HG03045 (cell line): ENCODE results near the gene ADRA2A.

Experiments used
- ATAC-seq: cut with Tn5 transposase; IDR thresholded peaks from one replicate; pipeline ENCODE4 v1.9.1; 2021; ENCODE audit warnings: mild to moderate bottlenecking, moderate library complexity; ENCODE audit not compliant: unreplicated experiment

The ADRA2A gene

GRCh38 chr10:111109501-111110242, 32.8 kb downstream of the ADRA2A start:
- no peak for ATAC-seq

GRCh38 chr10:111110771-111111170, 33.9 kb downstream of the ADRA2A start:
- no peak for ATAC-seq

- ATAC-seq: no peak
These were observed 35.5 kb downstream of the ADRA2A start for GRCh38 chr10:111112333-111112732.

GRCh38 chr10:111113238-111113960, 36.6 kb downstream of the ADRA2A start:
- no peak for ATAC-seq

GRCh38 chr10:111113961-111114757, 37.3 kb downstream of the ADRA2A start:
- ATAC-seq: no peak

- no peak for ATAC-seq
These were observed 38.1 kb downstream of the ADRA2A start for GRCh38 chr10:111114758-111115500.

GRCh38 chr10:111116211-111116610, 39.4 kb downstream of the ADRA2A start:
- ATAC-seq: no peak

GRCh38 chr10:111116762-111117445, 40.1 kb downstream of the ADRA2A start:
- no peak for ATAC-seq

- ATAC-seq: no peak
These were observed 40.9 kb downstream of the ADRA2A start for GRCh38 chr10:111117528-111118277.

- no peak for ATAC-seq
These were observed 41.9 kb downstream of the ADRA2A start for GRCh38 chr10:111118758-111119157.

GRCh38 chr10:111119637-111120036, 42.8 kb downstream of the ADRA2A start:
- ATAC-seq: no peak

- no peak for ATAC-seq
These were observed 45.3 kb downstream of the ADRA2A start for GRCh38 chr10:111122127-111122526.

GRCh38 chr10:111123883-111124282, 47.1 kb downstream of the ADRA2A start:
- ATAC-seq: no peak

- ATAC-seq: no peak
These were observed 48.3 kb downstream of the ADRA2A start for GRCh38 chr10:111125102-111125501.

- ATAC-seq: no peak
These were observed 49.2 kb downstream of the ADRA2A start for GRCh38 chr10:111126077-111126476.

GRCh38 chr10:111127081-111127848, 50.4 kb downstream of the ADRA2A start:
- ATAC-seq: no peak

- ATAC-seq: no peak
These were observed 51.7 kb downstream of the ADRA2A start for GRCh38 chr10:111128331-111129180.

GRCh38 chr10:111129363-111129762, 52.5 kb downstream of the ADRA2A start:
- no peak for ATAC-seq
